T-helper 17 cell (primary cell): ENCODE measurements around the gene ALDH4A1. TPM values are rescaled to one million over a fixed set of nuclear protein-coding genes. Genes with fewer than 3 reads are reported as not detected.

ENCODE experiments used
- ATAC-seq: fragments of 150-1000 bp; cut with Tn5 transposase; 2 replicates; pipeline ENCODE4 v1.10.0; 2021; ENCODE audit warnings: mild to moderate bottlenecking, moderate library complexity
- DNase-seq, 3 donors: peaks; one replicate each; pipeline versions ENCODE4 v3.0.0 to v3.0.0-alpha.2; 2020 to 2021
- H3K9me3 ChIP-seq: one replicate; pipeline ENCODE4 v1.7.0; 2013; ENCODE audit warnings: low read length, mild to moderate bottlenecking; ENCODE audit not compliant: control insufficient read depth, poor library complexity, severe bottlenecking
- H3K27ac Mint-ChIP-seq: one replicate; pipeline ENCODE4 v1.8.0; 2022; ENCODE audit warnings: mild to moderate bottlenecking, moderate library complexity, mixed read lengths
- H3K27me3 Mint-ChIP-seq: one replicate; pipeline ENCODE4 v1.8.0; 2022; ENCODE audit warnings: mixed read lengths
- H3K36me3 Mint-ChIP-seq: one replicate; pipeline ENCODE4 v1.8.0; 2022; ENCODE audit warnings: low read depth, mixed read lengths
- H3K4me1 Mint-ChIP-seq: one replicate; pipeline ENCODE4 v1.8.0; 2022; ENCODE audit warnings: mild to moderate bottlenecking, mixed read lengths
- H3K4me3 Mint-ChIP-seq: one replicate; pipeline ENCODE4 v1.8.0; 2022; ENCODE audit warnings: mild to moderate bottlenecking, moderate library complexity, mixed read lengths
- total RNA-seq, 4 donors: library from RNA in 2 of 4; stranded (reverse) in 2 of 4; gene quantifications; one replicate each; pipeline ENCODE4 v1.2.3 and lab custom pipeline; 2022 to 2026

The ALDH4A1 gene
- total RNA-seq, 2 donors from 2014 or later: 1.1 to 1.2 TPM

DNA sequence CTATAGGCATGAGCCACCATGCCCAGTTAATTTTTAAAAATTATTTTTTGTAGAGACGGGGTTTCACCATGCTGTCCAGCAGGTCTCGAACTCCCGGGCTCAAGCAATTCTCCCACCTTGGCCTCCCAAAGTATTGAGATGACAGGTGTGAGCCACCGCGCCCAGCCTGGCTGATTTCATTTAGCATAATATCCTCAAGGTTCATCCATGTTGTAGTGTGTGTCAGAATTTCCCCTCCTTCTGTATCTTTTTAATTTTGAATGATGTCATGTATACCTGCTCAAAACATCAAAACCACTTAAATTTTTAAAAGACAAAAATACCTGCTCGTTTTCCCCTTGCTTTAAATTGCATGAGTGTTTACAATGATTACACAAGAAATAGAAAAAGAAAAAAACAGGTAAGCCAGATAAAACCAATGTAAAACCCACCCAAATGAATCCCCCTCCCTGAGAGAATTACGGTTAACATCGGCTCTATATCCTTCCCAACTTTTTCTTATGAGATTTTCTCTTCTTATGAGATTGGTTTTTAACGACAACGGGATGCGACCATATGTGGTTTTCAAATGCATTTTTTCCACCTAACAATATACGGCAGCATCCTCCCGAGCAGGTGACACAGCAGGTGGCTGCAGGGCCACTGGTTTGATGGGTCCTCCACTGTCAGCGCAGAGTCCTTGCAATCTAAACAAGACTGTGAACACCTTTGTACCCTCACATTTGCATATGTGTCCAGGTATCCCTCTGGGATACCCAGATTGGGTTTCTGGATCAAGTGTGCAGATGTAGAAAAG lies 32.0 kb upstream of the ALDH4A1 start:
- Mint-ChIP-seq H3K4me3 (peak overlapping the region; percentile 72), H3K27me3 (no peaks in the 10 kb centered on the region), H3K36me3 (no peaks in the 10 kb centered on the region), H3K4me1 (peaks cover 65% of the 10 kb centered on the region), H3K27ac (peak overlapping the region; percentile 88)
- no peaks in the 10 kb centered on the region for H3K9me3 ChIP-seq
- ATAC-seq (peak; percentile 53), DNase-seq (no peak)

DNA sequence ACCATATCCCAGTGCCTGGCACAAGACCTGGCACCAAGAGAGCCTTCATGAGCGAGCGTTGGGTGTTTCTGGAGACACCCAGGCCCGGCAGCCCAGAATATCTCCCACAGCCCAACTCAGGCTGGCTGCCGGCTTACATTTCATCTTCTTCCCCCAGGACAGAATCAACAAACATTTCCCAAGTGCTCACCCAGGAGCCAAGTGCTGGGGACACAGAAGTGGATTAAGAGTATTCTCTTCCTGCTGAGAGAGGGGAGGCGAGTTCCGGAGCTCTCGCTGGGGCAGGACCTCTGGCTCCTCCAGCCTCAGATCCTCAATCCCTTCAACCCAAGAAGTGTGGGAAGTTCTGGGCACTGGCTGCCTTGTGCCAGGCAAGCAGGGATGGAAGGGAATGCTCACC lies 30.5 kb upstream of the ALDH4A1 start:
- no peaks in the 10 kb centered on the region for H3K36me3 Mint-ChIP-seq
- H3K9me3 ChIP-seq: no peaks in the 10 kb centered on the region
- H3K4me1 Mint-ChIP-seq: peaks cover 65% of the 10 kb centered on the region
- peak overlapping the region; percentile 49 for H3K4me3 Mint-ChIP-seq
- DNase-seq: no peak
- ATAC-seq: no peak
- no peaks in the 10 kb centered on the region for H3K27me3 Mint-ChIP-seq
- H3K27ac Mint-ChIP-seq: peak overlapping the region; percentile 93

DNA sequence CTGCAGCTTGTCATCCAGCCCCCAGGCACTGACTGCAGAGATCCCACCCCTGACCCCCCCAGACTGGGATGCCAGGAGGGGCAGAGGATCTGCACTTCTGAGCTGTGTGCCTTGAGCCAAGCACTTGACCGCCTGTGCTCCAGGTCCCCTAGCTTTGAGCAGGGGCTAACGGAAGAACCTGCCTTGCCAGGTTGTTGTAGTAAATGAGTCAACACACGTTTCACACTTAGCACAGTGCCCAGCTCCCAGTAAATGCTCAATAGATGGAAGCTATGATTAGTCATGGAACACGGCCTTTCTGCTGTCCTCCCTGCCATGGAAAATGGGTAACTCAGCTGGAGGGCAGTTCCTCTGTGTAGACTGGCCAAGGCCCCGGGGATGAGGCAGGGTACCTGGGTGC lies 30.0 kb upstream of the ALDH4A1 start:
- no peaks in the 10 kb centered on the region for H3K36me3 Mint-ChIP-seq
- ATAC-seq (no peak), DNase-seq (no peak)
- H3K9me3 ChIP-seq: no peaks in the 10 kb centered on the region
- H3K27me3 Mint-ChIP-seq: no peaks in the 10 kb centered on the region
- H3K27ac Mint-ChIP-seq: peak overlapping the region; percentile 93
- peak overlapping the region; percentile 49 for H3K4me3 Mint-ChIP-seq
- peaks cover 69% of the 10 kb centered on the region for H3K4me1 Mint-ChIP-seq

DNA sequence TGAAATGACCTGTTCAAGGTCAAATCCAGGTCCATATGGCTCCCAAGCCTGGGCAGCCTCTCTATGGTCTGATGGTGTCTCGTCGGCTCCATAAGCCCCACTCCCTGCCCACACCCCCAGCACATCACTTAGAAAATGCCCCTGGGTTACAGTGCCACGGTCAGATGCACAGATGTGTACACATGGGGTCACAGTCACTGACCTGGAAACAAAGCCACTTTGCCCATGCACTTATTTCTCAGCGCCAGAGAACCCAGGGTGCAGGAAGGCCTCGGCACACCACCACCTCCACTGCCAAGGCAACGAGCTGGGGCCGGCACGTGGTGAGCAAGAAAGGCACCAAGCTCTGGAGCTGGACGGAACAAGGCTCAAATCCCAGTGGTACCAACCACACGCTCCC lies 29.4 kb upstream of the ALDH4A1 start:
- Mint-ChIP-seq H3K4me1 (peaks cover 70% of the 10 kb centered on the region), H3K36me3 (no peaks in the 10 kb centered on the region), H3K27me3 (no peaks in the 10 kb centered on the region), H3K4me3 (peak overlapping the region; percentile 49), H3K27ac (peak overlapping the region; percentile 93)
- ATAC-seq: no peak
- H3K9me3 ChIP-seq: no peaks in the 10 kb centered on the region
- no peak for DNase-seq

DNA sequence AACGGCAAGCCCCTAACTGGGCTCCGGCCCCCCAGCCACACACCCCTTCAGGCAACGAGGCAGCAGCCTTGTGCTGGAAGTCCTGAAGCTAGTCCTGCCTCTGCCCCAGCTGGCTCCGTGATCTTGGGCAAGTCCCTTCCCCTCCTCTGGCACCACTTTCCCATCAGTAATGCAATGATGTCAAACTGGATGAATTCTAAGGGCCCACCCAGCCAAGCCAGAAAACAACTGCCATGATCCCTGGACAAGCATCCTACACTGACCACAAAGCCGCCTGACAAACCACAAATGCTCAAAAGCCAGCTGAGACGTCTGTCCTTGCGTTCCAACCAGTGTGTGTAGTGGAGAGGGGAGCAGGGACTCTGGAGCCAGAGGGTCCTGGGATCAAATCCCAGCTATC lies 27.3 kb upstream of the ALDH4A1 start:
- Mint-ChIP-seq H3K27me3 (no peaks in the 10 kb centered on the region), H3K27ac (peak overlapping the region; percentile 93), H3K4me1 (peaks cover 64% of the 10 kb centered on the region), H3K36me3 (peaks cover 2% of the 10 kb centered on the region), H3K4me3 (peak overlapping the region; percentile 60)
- ATAC-seq: no peak
- H3K9me3 ChIP-seq: no peaks in the 10 kb centered on the region
- DNase-seq: no peak

DNA sequence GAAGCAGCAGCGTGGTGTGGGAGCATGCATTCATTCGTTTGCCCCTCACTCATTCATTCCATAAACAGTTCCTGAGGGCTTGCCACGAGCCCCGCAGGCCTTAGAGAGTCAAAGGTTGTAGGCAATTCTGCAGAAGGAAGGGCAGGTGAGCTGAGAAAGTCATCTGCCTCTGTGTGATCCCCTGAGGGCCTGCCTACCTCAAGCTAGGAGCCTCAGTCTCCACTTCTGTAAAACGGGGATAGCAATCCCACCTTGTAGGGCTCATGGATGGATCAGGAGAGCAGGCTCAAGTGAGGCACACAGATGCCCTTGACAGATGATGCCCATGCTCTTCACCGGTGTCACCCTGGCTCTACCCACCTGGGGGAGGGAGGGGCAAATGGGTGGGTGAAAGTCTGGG lies 26.6 kb upstream of the ALDH4A1 start:
- peaks cover 62% of the 10 kb centered on the region for H3K4me1 Mint-ChIP-seq
- H3K36me3 Mint-ChIP-seq: peaks cover 2% of the 10 kb centered on the region
- peak overlapping the region; percentile 92 for H3K4me3 Mint-ChIP-seq
- no peaks in the 10 kb centered on the region for H3K27me3 Mint-ChIP-seq
- no peak for DNase-seq
- no peak for ATAC-seq
- peak overlapping the region; percentile 93 for H3K27ac Mint-ChIP-seq
- no peaks in the 10 kb centered on the region for H3K9me3 ChIP-seq

DNA sequence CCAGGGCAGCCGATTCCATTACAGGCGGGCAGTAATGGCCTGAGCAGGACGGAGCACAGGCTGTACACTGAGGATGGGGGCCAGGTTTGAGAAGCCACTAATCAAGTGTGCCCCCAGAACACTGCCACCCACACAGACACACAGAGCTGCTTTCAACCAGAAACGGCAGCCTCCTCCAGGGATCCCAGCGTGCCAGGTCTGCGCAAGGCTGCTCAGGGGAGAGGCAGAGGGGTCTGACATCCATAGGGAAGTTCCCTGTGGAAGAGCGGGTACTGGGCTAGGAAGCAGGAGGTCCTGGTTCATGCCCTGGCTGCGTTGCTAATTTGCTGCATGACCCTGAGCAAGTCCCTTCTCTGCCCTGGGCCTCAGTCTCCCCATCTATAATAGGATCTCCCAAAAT lies 26.1 kb upstream of the ALDH4A1 start:
- H3K27ac Mint-ChIP-seq: peak overlapping the region; percentile 93
- peaks cover 66% of the 10 kb centered on the region for H3K4me1 Mint-ChIP-seq
- ATAC-seq: no peak

DNA sequence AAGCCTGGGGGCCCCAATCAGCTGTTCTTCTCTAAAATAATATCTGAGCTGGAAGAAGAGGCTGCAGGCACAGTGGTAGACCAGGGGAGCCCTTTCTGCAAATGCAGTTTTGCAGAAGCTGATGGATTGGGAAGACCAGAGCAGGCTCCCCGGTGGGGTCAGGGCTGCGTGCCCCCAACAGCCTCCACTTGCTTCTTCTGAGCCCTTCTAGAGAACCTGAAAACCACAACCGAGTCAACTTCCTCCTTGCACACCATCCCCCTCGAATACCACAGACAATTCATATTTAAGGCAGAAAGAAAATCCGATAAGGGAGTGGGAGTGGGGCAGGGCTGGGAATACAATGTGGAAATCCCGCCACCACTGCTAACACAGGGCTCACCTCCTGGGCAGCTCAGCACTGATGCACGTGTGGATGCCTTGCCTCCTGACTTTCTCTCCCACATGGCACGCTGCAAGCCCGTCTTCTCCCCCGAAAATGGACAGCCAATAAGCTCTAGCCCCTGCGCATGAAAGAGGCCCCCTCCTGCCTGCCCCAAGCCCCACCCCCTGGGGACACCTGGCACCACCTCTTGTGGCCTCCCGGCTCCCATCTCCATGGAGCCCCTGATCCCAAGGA lies 25.4 kb upstream of the ALDH4A1 start:
- H3K4me1 Mint-ChIP-seq: peaks cover 69% of the 10 kb centered on the region
- no peaks in the 10 kb centered on the region for H3K9me3 ChIP-seq
- no peaks in the 10 kb centered on the region for H3K27me3 Mint-ChIP-seq
- peak in 1 of 3 donors; percentile 35 for DNase-seq
- peak overlapping the region; percentile 93 for H3K27ac Mint-ChIP-seq
- peak overlapping the region; percentile 92 for H3K4me3 Mint-ChIP-seq
- H3K36me3 Mint-ChIP-seq: peaks cover 2% of the 10 kb centered on the region
- peak; percentile 51 for ATAC-seq

More for the DNA sequence above, 26.1 kb upstream of the ALDH4A1 start:
- Mint-ChIP-seq H3K36me3 (peaks cover 2% of the 10 kb centered on the region), H3K4me3 (peak overlapping the region; percentile 92), H3K27me3 (no peaks in the 10 kb centered on the region)
- H3K9me3 ChIP-seq: no peaks in the 10 kb centered on the region
- DNase-seq: no peak

DNA sequence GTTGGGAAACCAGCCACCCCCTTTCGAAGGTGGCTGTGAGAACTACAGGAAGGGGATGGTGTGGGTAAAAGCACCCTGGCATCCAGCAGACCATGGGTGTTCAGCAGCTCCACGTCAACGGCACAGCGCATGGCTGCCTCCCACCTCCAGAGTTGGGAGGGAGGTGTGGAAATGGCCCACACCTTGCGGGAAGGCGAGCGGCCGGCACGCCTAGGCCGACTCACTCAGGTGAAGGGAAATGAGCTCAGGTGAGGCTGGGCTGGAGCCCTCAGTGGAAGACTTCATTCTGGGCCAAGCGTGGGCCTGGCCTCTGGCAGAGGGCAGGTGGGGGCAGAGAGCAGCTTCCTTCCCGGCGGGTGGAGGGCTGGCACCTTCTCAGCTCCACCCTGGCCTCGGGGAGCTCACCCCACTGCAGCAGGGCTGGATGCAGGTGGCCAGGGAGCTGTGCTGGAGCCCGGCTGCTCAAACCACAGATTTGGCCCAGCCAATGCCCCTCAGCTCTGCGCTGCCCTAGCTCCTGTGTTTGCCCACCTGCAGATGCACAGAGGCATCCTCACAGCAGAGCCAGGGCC lies 24.8 kb upstream of the ALDH4A1 start:
- peaks cover 64% of the 10 kb centered on the region for H3K4me1 Mint-ChIP-seq
- H3K9me3 ChIP-seq: no peaks in the 10 kb centered on the region
- H3K4me3 Mint-ChIP-seq: peak overlapping the region; percentile 92
- peak overlapping the region; percentile 93 for H3K27ac Mint-ChIP-seq
- peaks cover 2% of the 10 kb centered on the region for H3K36me3 Mint-ChIP-seq
- peak in 1 of 3 donors; percentile 38 for DNase-seq
- ATAC-seq: peak; percentile 54
- H3K27me3 Mint-ChIP-seq: no peaks in the 10 kb centered on the region

DNA sequence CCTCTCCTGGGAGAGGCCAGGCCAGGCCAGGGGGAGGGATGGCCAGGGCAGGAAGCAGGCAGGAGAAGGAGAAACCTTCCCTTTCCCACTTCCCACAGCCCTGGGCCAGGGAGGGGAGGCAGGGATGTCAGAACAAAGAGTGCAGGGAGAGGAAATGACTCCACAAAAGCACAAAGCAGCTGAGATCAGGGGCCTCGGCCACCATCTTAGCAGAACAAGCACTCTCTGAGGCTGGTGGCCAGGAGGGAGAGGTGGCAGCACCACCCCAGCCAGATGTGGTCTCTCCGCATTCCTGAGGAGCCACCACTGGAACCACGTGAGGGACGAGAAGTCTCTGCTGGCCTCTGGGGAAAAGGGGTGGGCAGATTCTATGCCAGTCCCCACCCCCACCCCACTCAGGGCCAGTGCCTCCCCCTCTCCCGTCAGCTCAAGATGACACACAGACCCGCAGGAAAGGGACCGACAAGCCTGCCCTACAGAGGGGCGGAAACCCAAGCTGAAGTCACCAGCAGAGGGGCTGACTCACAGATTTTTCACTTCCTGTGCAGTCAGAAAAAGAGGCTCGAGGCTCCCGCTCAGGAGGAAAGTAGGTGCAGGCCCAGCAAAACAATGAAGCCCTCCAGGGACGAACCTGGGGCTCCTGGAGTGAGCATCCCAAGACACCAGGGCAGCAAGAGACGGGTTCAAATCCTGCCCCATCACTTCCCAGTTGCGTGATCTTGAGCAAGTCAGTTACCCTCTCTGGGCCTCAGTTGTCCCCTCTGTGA lies 24.1 kb upstream of the ALDH4A1 start:
- peak; percentile 78 for ATAC-seq
- peak; percentile 57 to 76 (median 60) for DNase-seq
- Mint-ChIP-seq H3K27me3 (no peaks in the 10 kb centered on the region), H3K36me3 (peaks cover 2% of the 10 kb centered on the region), H3K4me3 (peak overlapping the region; percentile 92), H3K4me1 (peaks cover 59% of the 10 kb centered on the region), H3K27ac (peak overlapping the region; percentile 93)
- H3K9me3 ChIP-seq: no peaks in the 10 kb centered on the region

DNA sequence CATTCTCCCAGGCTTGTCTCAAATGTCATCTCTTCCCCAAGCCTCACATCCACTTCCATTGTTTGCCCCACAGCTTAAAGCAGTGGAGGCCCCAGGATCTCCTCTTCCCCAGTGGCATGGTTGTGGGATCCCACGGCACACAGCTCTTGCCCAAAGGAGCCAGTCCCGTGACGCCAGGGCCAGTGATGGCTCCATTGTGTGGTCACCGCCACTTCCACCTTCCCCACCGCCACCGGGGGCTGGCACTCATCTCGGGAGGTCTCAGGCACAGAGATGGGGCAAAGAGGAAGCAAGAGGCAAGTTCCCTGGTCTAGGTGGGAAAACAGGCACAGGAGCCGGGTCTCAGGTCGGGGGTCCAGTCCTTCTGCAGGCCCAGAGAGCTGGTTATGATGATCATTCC lies 22.9 kb upstream of the ALDH4A1 start:
- H3K36me3 Mint-ChIP-seq: peaks cover 2% of the 10 kb centered on the region
- H3K4me3 Mint-ChIP-seq: peak overlapping the region; percentile 59
- no peak for ATAC-seq
- peaks cover 54% of the 10 kb centered on the region for H3K4me1 Mint-ChIP-seq
- H3K9me3 ChIP-seq: no peaks in the 10 kb centered on the region
- peak overlapping the region; percentile 93 for H3K27ac Mint-ChIP-seq
- no peaks in the 10 kb centered on the region for H3K27me3 Mint-ChIP-seq
- DNase-seq: no peak

DNA sequence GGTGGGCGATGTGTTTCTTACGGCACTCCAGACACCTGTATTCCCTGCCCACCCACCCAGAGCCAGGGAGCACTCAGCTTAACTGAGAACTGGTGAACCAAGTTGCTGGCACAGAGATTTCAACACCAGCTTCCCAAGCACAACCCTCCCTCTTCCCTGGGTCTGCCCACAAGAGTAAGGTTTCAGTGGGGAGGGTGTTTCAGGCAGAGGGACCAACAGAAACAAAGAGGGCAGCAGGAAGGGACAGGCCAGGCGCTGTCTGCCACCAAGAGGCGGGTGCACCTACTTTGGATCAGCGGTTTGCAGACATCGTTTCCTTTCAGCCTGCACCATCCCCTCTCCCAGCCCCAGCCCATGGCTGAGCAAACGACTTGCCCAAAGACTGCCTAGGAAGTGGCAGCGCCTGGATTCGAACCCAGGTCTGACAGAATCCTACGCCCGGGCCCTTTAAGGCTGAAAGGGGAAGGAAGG lies 21.9 kb upstream of the ALDH4A1 start:
- H3K4me1 Mint-ChIP-seq: peaks cover 47% of the 10 kb centered on the region
- H3K36me3 Mint-ChIP-seq: peaks cover 2% of the 10 kb centered on the region
- no peaks in the 10 kb centered on the region for H3K9me3 ChIP-seq
- no peaks in the 10 kb centered on the region for H3K27me3 Mint-ChIP-seq
- H3K4me3 Mint-ChIP-seq: peak overlapping the region; percentile 43
- ATAC-seq (no peak), DNase-seq (no peak)
- H3K27ac Mint-ChIP-seq: peak overlapping the region; percentile 72

DNA sequence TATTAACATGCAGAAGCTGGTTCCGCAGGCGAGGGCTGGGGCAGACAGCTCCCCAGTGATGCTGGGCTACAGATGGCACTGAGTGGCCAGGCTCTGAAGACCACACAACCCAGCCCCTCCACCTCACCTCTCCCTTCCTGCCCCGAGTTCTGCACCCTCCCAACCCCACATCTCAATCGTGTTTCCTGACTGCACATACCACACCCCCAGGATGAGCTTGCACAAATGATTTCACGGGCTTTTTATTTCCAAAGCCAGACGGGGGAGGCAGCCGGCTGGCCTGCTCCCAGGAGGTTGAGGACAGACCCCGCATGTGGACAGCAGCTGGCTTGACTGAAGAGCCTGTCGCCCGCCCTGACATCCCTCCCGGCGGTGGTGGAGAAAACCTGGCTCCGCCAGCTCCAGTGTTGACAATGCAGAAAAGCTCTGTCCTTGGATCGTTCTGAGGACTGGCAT lies 21.4 kb upstream of the ALDH4A1 start:
- Mint-ChIP-seq H3K4me3 (peak overlapping the region; percentile 73), H3K27me3 (no peaks in the 10 kb centered on the region), H3K27ac (peak overlapping the region; percentile 72), H3K4me1 (peaks cover 44% of the 10 kb centered on the region), H3K36me3 (peaks cover 2% of the 10 kb centered on the region)
- H3K9me3 ChIP-seq: no peaks in the 10 kb centered on the region
- DNase-seq (no peak), ATAC-seq (no peak)
